ENCODE measurements around the gene G0S2.

DNA sequence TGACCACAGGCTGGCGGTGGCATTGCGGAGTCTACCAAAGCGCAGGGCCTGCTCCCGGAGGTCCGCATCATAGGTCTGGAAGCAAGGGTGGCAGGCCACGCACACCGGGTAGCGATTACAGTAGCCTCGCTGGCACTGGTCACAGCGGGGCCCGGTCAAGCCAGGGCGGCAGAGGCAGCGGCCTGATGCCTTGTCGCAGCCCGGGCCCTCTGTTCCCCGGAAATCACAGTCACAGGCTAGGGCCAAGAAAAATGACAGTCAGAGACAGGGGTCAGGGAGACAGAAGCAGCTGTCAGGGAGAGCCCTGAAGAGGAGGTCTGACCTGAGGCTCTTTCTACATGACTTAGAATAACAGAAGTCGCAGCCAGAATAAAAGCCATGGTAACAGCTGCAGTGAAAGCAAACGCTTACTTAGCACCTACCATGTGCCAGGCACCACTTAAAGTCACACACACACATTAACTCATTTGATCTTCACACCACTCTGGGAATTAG is 49.4 kb upstream of the G0S2 start:
- TF ChIP-seq POLR2A (IDR thresholded peaks at IDR 0.05; ENCODE audit: low read depth, low read length), result no peak
- no peak for TF ChIP-seq TAF1 (IDR thresholded peaks at IDR 0.05; ENCODE audit: borderline replicate concordance, low read depth, low read length)
- no peak for TF ChIP-seq POLR2AphosphoS5 (IDR thresholded peaks at IDR 0.05; ENCODE audit: low read depth, low read length)

Measured in GM12892 (cell line).